Sigmoid colon (tissue), 7 donors: Measurements from ENCODE around the gene MICALL2. TPM values are rescaled to one million over a fixed set of nuclear protein-coding genes. Genes with fewer than 3 reads are reported as not detected.

Source experiments
- DNase-seq: peaks from one replicate; pipeline ENCODE4 v3.0.0-alpha.2; 2019
- H3K27ac ChIP-seq, 4 donors: fragments of 200-600 bp; sonication (generic); one replicate each; pipeline ENCODE4 v1.5.1; 2016 to 2019; ENCODE audit warnings: mild to moderate bottlenecking in 1 of 4
- H3K27me3 ChIP-seq, 3 donors: fragments of 200-600 bp; sonication (generic); one replicate each; pipeline ENCODE4 v1.5.1; 2019; ENCODE audit warnings: mild to moderate bottlenecking in 1 of 3
- H3K36me3 ChIP-seq, 4 donors: fragments of 200-600 bp; sonication (generic); one replicate each; pipeline ENCODE4 v1.5.1; 2016 to 2019
- H3K4me1 ChIP-seq, 4 donors: fragments of 200-600 bp; sonication (generic); one replicate each; pipeline ENCODE4 v1.5.1; 2017 to 2019
- H3K4me3 ChIP-seq, 4 donors: fragments of 200-600 bp; sonication (generic); one replicate each; pipeline ENCODE4 v1.5.1; 2017 to 2019; ENCODE audit warnings: mild to moderate bottlenecking in 2 of 4, moderate library complexity in 1 of 4
- H3K9me3 ChIP-seq, 4 donors: fragments of 200-600 bp in 3 of 4; sonication (generic) in 3 of 4; one replicate each; pipeline versions ENCODE4 v1.5.1 to v1.6.1; 2013 to 2019
- CTCF ChIP-seq, 4 experiments: fragments of 450-650 bp in 3 of 4; fragments of 200-600 bp in 1 of 4; IDR thresholded peaks; one replicate each; pipeline ENCODE4 v1.5.1; 2016 to 2019; ENCODE audit warnings: antibody characterized with exemption in 4 of 4, mild to moderate bottlenecking in 3 of 4, moderate library complexity in 2 of 4
- EP300 ChIP-seq, 4 donors: sonication (generic); formaldehyde crosslinking; IDR thresholded peaks; one replicate each; pipeline ENCODE4 v1.6.1; 2017; ENCODE audit warnings: antibody characterized with exemption in 4 of 4
- POLR2A ChIP-seq, 2 donors: fragments of 450-650 bp; IDR thresholded peaks; one replicate each; pipeline ENCODE4 v1.6.1; 2016; ENCODE audit warnings: antibody characterized with exemption in 2 of 2, mild to moderate bottlenecking in 2 of 2, moderate library complexity in 2 of 2
- POLR2AphosphoS5 ChIP-seq, 4 donors: sonication (generic); formaldehyde crosslinking; IDR thresholded peaks; one replicate each; pipeline ENCODE4 v1.6.1; 2017; ENCODE audit warnings: antibody characterized with exemption in 4 of 4
- WGBS, 2 donors: extraction: QIAGEN DNeasy Blood & Tissue Kit; methylation state at CpG; one replicate each; pipeline ENCODE4 v1.1.7; 2013; 5-methylcytosine and 5-hydroxymethylcytosine counted together
- intact Hi-C: fragments of 100-400 bp; cut with DNase I; formaldehyde crosslinking; loops from one replicate; pipeline ENCODE4 v1.15.1; 2023
- polyA plus RNA-seq, 3 donors: library from polyadenylated mRNA; stranded (reverse); fragments of 200-250 nt; gene quantifications; one replicate each; pipeline ENCODE4 v1.2.3, GENCODE V29; 2013
- total RNA-seq, 4 donors: library from RNA; depleted of rRNA; stranded (reverse); fragments of >200 nt; gene quantifications; one replicate each; pipeline ENCODE4 v1.1.0, GENCODE V29; 2016
- donor health status: healthy with polysubstance abuse.
- donor health status: Bipolar disorder and iron deficiency.
- donor health status: healthy.

Gene MICALL2
- total and polyA plus RNA-seq, 7 donors = 8.4 to 86.2 (median 30.7) TPM

GRCh38 chr7:1430056-1430845 lies 29.0 kb downstream of the MICALL2 start:
- peaks cover 0 to 44% (median 26%) of the 10 kb centered on the region in 3 donors for H3K27me3 ChIP-seq
- peaks cover 0 to 10% (median 0%) of the 10 kb centered on the region in 4 donors for H3K4me1 ChIP-seq
- no peak for TF ChIP-seq CTCF (IDR thresholded peaks at IDR 0.05)
- no peak for TF ChIP-seq EP300 (IDR thresholded peaks at IDR 0.05)
- TF ChIP-seq POLR2A (IDR thresholded peaks at IDR 0.05) = no peak
- no peak for TF ChIP-seq POLR2AphosphoS5 (IDR thresholded peaks at IDR 0.05)
- intact Hi-C loops = loop anchor here (10.0 kb wide), 1 partner anchor 235 kb away; no protein-coding TSS in a partner anchor
- no peaks in the 10 kb centered on the region for H3K9me3 ChIP-seq
- no peak for DNase-seq
- no peak overlapping the region for H3K27ac ChIP-seq
- WGBS, 2 donors = 54 to 73% methylated on average over 32 of the region's 32 CpGs
- H3K36me3 ChIP-seq = peaks cover 0 to 3% (median 0%) of the 10 kb centered on the region in 4 donors
- H3K4me3 ChIP-seq = no peak overlapping the region

GRCh38 chr7:1428941-1429501 lies 30.2 kb downstream of the MICALL2 start:
- H3K4me1 ChIP-seq = peaks cover 0 to 10% (median 0%) of the 10 kb centered on the region in 4 donors
- H3K9me3 ChIP-seq = no peaks in the 10 kb centered on the region
- no peak for TF ChIP-seq POLR2AphosphoS5 (IDR thresholded peaks at IDR 0.05)
- TF ChIP-seq CTCF (IDR thresholded peaks at IDR 0.05) = no peak
- TF ChIP-seq EP300 (IDR thresholded peaks at IDR 0.05) = no peak
- TF ChIP-seq POLR2A (IDR thresholded peaks at IDR 0.05) = no peak
- peaks cover 0 to 44% (median 26%) of the 10 kb centered on the region in 3 donors for H3K27me3 ChIP-seq
- H3K27ac ChIP-seq = no peak overlapping the region
- intact Hi-C loops = no loop called here
- DNase-seq = no peak
- 44 to 60% methylated on average over 20 of the region's 20 CpGs for WGBS, 2 donors
- no peak overlapping the region for H3K4me3 ChIP-seq
- no peaks in the 10 kb centered on the region for H3K36me3 ChIP-seq

- H3K36me3 ChIP-seq = no peaks in the 10 kb centered on the region
- H3K4me3 ChIP-seq = no peak overlapping the region
- 87 to 91% methylated on average over 13 of the region's 13 CpGs for WGBS, 2 donors
- intact Hi-C loops = no loop called here
- H3K27ac ChIP-seq = no peak overlapping the region
- H3K4me1 ChIP-seq = peaks cover 0 to 1% (median 0%) of the 10 kb centered on the region in 4 donors
- TF ChIP-seq CTCF (IDR thresholded peaks at IDR 0.05) (no peak), POLR2A (IDR thresholded peaks at IDR 0.05) (no peak), POLR2AphosphoS5 (IDR thresholded peaks at IDR 0.05) (no peak)
- DNase-seq = no peak
- no peaks in the 10 kb centered on the region for H3K9me3 ChIP-seq
- peaks cover 0 to 59% (median 40%) of the 10 kb centered on the region in 3 donors for H3K27me3 ChIP-seq
Observed at GRCh38 chr7:1427064-1427657, 32.1 kb downstream of the MICALL2 start.

- peaks cover 0 to 59% (median 40%) of the 10 kb centered on the region in 3 donors for H3K27me3 ChIP-seq
- intact Hi-C loops = no loop called here
Observed at GRCh38 chr7:1426474-1426873, 32.8 kb downstream of the MICALL2 start.

More at GRCh38 chr7:1426474-1426873, 32.8 kb downstream of the MICALL2 start:
- Histone ChIP-seq H3K4me1 (no peaks in the 10 kb centered on the region), H3K9me3 (no peaks in the 10 kb centered on the region), H3K4me3 (no peak overlapping the region), H3K36me3 (no peaks in the 10 kb centered on the region), H3K27ac (no peak overlapping the region)
- 89 to 93% methylated on average over 15 of the region's 15 CpGs for WGBS, 2 donors
- DNase-seq = no peak
- TF ChIP-seq POLR2AphosphoS5 (IDR thresholded peaks at IDR 0.05) (no peak), CTCF (IDR thresholded peaks at IDR 0.05) (no peak), POLR2A (IDR thresholded peaks at IDR 0.05) (no peak), EP300 (IDR thresholded peaks at IDR 0.05) (no peak)
